Activated naive CD8-positive, alpha-beta T cell treated with anti-CD3 and anti-CD28 coated beads, Interleukin-2, amount 50 U/mL, for 16 hours (primary cell): Measurements from ENCODE around the gene MGAT1.
A peak's percentile ranks its signal among the peaks of the same experiment; 100 is the strongest.
"Not testable (repeated sequence)": the region's sequence is repeated elsewhere in the genome, so short reads cannot be mapped to it uniquely, and the experiment has no call there.

ENCODE experiments used
- DNase-seq: peaks from one replicate; pipeline ENCODE4 v3.0.0-alpha.2; 2020; ENCODE audit warnings: low read depth, low spot score

Gene MGAT1

GRCh38 chr5:180807046-180807445, 4.4 kb upstream of the MGAT1 start:
- DNase-seq = no peak

- DNase-seq = no peak
These were observed 3.9 kb upstream of the MGAT1 start for GRCh38 chr5:180806351-180807011.

DNA sequence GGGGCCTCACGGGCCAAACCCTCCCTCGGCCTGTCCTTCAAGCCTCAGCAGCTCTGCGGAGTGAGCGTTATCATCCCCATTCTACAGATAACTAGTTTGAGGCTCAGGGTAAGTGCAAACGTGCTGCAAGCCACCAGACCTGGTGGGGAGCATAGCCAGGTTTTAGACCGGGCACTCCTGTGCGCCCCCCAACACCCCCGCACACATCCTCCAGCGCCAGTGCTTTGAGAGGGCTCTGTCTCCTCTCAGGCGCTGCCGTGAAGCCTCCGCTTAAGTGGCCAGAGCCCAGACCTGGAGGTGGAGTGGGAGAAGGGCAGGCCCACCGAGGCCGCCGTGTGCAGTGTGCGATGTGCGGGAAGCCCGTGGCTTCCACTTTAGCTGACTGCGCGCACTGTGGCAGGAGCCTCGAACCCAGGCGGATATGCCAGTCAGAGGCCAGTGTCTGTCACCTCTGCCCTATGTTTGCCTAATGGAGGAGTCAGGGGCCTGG, 1.6 kb upstream of the MGAT1 start:
- no peak for DNase-seq

- peak; percentile 62 for DNase-seq
These were observed 849 bp upstream of the MGAT1 start for GRCh38 chr5:180803181-180804128.

GRCh38 chr5:180801596-180802324, 846 bp downstream of the MGAT1 start:
- DNase-seq = no peak

DNA sequence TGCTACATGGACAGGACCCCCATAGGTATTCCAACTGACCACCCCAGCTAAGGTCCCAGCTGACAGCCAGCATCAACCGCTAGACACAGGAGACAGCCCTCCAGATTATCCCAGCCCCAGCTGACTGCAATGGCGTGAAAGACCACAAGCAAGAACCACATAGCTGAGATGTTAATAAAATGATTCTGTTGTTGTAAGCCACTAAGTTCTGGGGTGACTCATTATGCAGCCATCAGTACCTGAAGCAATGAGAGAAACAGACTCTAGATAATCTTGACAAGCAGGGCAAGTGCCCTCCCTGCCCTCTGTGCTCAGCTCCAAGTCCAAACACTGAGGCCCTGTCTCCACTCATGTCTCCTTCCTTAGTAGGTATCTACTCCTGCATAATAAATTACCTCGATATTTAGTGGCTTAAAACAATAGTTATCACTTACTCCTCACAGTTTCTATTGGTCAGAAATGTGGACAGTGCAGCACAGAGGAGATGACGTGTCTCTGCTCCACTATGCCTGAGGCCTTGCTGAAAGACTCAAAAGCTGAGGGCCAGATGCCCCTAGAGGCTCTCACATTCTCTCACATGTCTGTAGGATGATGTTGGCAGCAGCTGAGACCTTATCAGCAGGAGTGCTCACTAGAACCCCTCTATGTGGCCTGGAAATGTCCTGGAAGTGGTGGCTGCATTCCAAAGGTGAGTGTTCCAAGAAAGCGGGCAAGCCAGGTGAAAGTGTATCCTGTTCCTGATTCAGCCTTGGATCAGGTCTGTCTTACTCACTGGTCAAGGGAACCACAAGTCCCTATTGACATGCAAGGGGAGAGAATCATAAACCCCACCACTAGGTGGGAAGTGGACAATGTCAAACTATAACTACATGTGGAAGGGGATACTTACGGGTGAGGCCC, 2.5 kb downstream of the MGAT1 start:
- DNase-seq = no peak

GRCh38 chr5:180799194-180799593, 3.4 kb downstream of the MGAT1 start:
- DNase-seq = no peak

GRCh38 chr5:180798193-180798592, 4.4 kb downstream of the MGAT1 start:
- DNase-seq = no peak

DNA sequence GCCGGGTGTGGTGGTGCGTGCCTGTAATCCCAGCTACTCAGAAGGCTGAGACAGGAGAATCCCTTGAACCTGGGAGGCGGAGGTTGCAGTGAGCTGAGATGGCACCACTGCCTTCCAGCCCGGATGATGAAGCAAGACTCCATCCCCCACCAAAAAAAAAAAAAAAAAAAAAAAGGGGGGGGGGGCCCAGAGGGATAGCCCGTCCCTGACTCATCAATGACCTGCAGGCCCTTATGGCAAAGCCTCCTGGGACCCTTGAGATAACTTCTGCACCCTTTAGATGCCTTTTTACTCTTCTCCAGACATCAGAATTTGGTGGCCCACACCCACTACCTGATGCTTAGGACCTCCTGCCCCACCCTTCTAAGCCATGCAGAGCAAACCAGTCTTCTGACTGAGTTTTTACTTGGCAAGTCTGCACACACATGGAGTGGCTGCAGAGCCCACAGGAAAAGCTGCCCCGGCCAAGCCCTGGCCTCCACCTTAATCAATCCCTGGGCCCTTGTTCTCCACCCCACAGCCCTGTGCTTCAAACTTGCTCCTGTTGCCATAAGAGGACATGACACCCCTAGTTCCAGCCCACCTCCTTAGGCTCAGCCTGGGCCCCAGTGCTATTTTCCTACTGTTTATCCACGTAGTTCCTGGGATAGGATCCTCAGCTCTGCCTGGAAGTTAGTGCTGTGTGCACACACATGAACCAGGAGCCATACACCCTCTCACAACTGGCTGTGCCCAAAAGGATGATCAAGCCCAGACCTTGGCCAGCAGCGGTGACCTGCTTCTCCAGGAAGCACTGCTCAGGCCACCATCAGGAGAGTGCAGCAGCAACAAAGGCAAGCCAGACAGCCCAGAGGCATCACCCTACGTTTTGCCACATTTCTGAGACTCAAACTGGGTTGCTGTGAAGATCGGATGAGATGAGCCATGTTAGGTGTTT, 5.1 kb downstream of the MGAT1 start:
- no peak for DNase-seq

DNA sequence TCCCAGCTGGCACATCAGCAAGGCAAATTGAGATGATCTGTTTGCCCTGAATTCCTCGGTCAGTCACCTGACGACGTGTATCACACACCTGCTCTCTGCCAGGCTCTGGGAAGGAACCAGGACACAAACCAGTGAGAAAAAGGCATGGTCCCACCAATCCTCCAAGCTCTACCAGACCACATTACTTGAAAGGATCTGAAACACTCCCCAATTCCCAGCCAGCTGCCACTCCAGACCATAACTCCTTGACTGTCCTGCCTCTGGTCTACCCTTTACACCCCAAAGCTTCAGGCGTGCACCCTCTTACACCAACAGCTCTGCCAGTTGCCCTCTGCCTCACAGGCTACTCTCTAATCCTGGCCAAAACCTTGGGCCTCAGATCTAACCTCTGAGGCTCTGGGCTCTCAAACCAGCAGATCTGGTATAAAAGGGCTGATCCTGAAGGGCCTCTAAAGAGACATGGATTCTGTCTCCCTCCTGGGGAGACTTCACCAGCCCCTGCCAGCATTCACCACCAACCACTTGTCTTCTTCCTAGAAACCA, 6.8 kb downstream of the MGAT1 start:
- no peak for DNase-seq

GRCh38 chr5:180792965-180793287, 9.7 kb downstream of the MGAT1 start:
- DNase-seq = no peak

- no peak for DNase-seq
These were observed 10.2 kb downstream of the MGAT1 start for GRCh38 chr5:180792287-180792964.

DNA sequence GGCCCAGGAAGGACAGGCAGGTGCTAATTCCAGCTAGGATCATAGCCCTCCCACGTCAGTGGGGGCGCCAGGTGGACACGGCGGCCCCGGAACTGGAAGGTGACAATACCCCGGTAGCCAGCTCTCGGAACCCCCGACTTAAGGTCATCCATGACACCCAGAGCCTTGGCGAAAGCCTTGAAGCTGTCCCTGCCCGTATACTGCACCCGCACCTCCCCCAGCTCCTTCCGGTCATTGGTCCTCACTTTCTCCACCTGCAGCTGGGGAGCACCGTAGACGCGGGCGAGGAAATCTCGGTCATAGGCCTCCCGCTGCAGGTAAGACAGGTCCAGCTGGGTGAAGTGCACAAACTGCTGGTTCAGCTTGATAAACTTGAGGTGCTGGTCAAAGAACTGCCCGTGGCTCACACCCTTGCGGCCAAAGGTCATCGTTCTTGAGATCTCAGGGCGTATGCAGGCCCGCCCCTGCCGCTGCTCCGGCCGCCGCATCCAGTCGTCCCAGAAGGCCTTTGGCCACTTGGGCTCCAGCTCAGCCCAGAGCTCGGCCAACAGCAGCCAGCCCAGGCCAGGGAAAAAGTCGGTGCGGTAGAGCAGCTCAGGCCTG, 10.9 kb downstream of the MGAT1 start:
- no peak for DNase-seq

- DNase-seq = no peak
These were observed 12.1 kb downstream of the MGAT1 start for GRCh38 chr5:180790524-180790923.

DNA sequence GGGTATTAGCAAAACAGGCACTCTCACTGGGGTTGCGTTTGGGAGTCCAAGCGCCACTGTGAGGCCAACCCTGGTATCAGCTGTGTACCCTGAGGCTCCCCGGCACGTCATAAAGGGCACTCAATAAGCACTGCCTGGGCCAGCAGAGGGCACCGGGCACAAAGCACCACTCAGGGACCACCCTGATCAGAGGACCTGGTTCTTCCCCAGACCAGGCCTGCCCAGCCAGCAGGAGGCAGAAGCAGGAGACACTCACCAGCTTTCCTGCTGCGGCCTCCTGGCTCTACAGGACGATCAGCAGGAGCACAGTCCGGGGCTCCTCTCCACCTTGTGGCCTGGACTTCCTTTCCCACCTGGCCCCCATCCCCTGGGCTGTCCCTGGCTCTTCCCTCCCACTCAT, 12.6 kb downstream of the MGAT1 start:
- DNase-seq = no peak

- not testable (repeated sequence) for DNase-seq
These were observed 13.8 kb downstream of the MGAT1 start for GRCh38 chr5:180788651-180789410.

DNA sequence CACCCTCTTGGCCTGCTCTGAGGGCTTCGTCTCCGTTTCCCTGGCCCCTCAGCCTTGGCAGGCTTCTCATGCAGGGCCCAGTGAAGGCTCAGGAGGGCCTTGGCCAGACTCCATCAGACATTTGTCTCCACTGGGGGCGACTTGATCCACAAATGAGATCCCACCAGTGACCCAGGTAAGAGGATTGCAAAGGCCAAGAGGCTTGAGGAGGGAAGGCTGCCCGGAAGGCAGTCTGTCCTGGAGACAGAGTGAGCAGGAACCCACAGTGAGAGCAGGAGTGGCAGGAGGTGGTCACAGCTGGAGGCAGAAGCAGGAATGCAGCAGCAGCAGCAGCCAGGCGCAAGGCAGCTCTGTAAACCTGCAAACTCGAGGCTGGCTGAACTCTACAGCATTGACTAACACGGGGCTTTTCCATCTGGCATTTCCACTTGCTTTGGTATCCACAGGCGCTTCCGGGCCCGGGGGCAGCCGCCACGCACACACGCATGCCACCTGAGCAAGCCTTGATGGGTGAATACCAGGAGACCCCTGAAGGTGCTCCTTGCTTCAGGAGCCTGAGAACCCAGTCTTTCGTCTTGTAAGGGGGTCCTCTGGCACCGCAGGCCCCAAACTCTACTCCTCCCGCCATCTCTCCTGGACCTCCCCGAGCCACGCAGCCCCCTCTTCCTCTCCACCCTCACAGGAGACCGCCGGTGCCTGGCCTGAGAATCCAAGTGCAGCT, 14.7 kb downstream of the MGAT1 start:
- DNase-seq = no peak
